T-helper 9 cell (primary cell): ENCODE results near the gene SMLR1.
"Not testable (repeated sequence)": the region's sequence is repeated elsewhere in the genome, so short reads cannot be mapped to it uniquely, and the experiment has no call there.

Experiments
- DNase-seq: peaks from one replicate; pipeline ENCODE4 v3.0.0-alpha.2; 2020
- total RNA-seq, 2 donors: gene quantifications; one replicate each; lab custom pipeline; 2026; lab: John Stamatoyannopoulos, UW

Gene SMLR1
- 0 reads per million in 2 donors for total RNA-seq

GRCh38 chr6:130827247-130828149 is at the start of gene SMLR1:
Gene SMLR1 (plus strand): TSS chr6:130827406. CDS start chr6:130827414, 8 bp downstream.
- DNase-seq: no peak

- DNase-seq: no peak
Observed at GRCh38 chr6:130778946-130779657, 48.1 kb upstream of the SMLR1 start.

- DNase-seq: no peak
Observed at GRCh38 chr6:130779658-130780033, 47.6 kb upstream of the SMLR1 start.

- DNase-seq: no peak
Observed at GRCh38 chr6:130780122-130780521, 47.1 kb upstream of the SMLR1 start.

DNA sequence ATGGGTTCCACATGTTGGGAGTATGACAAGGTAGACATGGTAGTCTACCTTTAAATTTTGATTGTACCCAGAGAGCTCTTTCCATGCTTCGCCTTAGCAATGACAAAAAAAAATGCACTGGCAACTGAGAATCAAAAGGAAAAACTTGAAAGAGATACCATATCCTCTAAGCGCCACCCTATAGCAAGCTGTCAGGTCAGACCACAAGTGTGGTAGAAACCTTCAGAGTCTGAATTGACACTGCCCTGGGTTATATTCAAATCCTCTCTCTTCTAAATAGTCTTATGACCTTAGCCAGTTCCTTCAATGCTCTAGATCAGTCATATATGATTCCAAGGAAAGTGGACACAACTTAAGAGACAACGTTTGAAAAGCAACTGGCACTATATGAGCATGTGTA is 45.6 kb upstream of the SMLR1 start:
- no peak for DNase-seq

- no peak for DNase-seq
Observed at GRCh38 chr6:130783416-130784107, 43.6 kb upstream of the SMLR1 start.

DNA sequence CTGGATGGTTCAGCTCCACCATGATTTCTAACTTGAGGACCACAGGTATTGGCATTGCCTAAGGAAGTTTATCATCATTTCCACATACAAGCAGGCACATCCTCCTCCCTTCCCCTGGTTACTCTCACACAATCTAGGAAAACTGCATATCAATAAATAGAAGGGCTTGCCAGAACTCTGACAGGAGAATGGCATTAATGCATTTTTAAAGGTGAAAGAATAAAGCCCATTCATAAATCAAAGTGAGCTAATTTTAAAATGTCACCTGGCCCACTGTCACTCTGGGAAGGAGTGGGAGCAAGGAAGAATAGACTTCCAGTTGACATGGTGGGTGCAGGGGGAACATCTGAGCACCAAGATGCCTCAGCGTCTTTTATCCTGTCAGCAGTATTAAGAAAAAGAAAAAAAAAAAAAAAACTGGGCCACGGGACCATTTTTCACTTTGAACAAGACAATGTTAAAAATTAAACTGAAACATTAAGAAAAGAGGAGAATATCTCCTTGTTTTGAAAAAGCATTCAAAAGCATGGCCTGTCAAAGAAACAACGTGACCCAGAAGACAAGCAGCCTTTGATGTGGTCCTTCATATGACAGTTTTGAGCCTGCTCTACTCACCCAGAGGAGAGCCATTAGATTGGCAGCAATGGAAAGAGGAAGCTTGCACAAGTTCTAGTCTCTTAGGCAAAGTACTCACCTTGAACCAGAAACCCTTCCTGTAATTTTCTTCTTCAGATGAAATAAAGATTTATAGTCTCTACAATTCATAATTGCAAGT is 39.3 kb upstream of the SMLR1 start:
- no peak for DNase-seq

- no peak for DNase-seq
Observed at GRCh38 chr6:130788954-130789353, 38.3 kb upstream of the SMLR1 start.

GRCh38 chr6:130794010-130794697 is 33.1 kb upstream of the SMLR1 start:
- DNase-seq: no peak

DNA sequence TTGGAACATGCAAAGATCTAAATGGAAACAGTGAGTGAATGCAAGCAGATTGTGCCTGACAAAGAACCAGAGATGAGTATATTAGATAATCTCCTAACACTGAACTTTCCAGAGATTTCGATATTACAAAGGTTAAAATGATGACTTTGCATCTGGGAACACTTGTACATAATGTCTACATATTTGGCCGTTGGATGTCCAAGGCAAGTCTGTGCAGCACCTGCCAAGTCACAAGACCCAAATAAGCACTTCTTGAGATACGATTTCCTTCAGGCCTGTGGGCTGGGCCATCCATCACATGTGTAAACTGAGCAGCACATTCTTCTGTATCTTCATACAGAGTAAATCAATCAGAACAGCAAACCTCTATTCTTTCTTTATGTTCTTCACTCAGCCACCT is 32.5 kb upstream of the SMLR1 start:
- no peak for DNase-seq

DNA sequence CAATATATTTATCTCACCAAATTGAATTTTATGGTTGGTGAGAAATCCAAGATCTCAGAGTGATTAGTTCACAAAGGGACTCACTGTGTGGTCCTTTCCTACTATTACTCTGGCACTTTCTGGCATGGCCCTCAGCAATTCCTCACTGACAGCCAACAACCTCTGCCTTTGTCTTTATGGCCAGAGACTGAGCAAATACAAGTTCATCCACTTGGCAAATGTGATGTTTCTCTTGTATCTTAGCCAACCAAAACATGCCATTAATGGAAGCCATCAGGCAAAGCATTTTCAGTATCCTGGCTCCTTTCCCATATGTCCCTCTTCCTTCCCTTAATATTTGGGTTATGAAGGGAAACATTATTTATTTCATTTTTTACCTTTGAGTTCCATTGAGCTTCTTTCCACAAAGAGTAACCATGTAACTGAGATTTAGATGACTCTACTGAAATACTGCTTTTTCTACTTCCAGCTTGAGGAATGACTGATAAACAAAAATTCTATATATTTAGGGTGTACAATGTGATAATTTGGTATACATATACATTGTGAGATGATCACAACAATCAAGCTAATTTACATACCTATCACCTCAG is 30.8 kb upstream of the SMLR1 start:
- no peak for DNase-seq

DNA sequence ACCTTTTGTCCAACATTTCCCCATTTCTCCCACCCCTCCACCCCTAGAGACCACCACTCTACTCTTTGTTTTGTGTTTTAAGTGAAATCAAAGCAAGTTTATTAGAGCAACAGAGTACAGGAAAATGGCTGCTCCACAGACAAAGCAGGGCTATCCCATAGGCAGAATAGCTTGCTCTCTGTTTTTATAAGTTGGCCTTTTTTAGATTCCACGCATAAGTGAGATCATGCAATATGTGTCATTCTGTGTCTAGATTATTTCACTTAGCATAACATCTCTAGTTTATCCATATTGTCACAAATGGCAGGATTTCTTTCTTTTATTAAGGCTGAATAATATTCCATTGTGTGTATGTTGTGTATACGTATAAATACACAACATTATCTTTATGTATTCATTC is 30.1 kb upstream of the SMLR1 start:
- no peak for DNase-seq

GRCh38 chr6:130801368-130801767 is 25.8 kb upstream of the SMLR1 start:
- DNase-seq: not testable (repeated sequence)

GRCh38 chr6:130810307-130811030 is 16.7 kb upstream of the SMLR1 start:
- DNase-seq: no peak

GRCh38 chr6:130811932-130812331 is 15.3 kb upstream of the SMLR1 start:
- no peak for DNase-seq

DNA sequence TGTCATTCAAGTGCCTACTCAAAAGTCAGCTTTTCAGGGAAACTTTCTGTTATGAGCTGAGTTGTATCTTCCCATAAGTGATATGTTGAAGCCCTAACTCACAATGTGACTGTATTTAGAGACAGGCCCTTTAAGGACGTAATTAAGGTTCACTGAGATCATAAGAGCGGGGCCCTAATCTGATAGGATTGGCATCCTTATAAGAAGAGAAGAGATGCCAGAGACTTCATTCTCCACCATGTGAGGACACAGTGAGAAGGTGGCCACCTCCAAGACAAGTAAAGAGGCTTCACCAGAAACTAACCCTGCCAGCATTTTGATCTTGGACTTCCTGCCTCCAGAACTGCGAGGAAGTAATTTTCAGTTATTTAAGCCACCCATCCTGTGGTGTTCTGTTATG is 12.7 kb upstream of the SMLR1 start:
- DNase-seq: no peak

DNA sequence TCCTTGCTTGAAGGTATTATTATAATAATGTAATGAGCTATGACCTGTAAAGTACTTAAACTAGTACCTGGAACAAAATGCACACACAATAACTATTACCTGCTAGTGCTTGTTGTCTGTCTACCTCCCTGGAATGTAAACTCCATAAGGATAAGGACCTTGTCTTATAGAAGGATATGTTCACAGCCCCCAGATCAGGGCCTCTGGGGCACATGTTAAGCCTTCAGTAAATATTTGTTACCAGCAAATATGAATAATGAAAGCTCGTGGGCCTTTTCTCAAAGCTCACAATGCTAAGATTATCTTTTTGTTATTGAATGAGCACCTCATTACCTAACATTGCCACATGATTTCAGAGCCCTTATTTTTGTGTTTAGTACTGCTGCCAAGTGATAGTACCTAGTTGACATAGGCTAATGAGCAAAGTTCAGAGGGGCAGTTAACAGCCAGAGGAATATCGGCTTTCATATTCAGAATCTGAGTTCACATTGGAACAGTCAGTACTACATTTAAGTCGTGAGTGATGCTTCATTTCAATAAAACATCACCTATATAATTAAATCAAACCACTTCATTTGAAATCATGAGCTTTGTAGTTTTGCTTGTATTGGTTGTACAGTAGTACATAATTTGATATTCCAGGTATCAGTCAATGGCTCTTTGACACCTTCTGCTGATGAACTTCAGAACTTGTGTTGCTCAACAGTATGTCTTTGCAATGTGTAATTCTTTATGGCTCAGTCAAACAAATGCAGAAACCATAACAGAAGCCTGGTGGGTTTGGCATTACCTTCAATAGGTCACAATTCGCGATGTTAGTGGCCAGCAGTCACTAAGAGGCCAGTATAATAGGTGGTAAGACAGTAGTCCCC is 11.8 kb upstream of the SMLR1 start:
- no peak for DNase-seq

DNA sequence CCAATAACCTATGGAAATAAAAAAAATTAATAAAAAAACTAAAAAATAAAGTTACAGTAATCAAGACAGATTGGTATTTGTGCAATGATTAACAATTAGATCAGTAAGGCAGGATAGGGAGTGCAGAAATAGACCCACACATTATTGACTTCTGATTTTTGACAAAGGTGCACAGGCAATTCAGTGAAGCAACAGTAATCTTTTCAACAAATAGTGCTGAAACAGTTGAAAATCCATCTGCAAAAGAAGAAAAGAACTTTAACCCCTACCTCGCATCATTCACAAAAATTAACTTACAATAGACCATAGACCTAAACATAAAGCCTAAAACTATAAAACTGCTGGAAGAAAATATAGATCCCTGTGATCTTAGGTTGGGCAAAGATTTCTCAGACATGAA is 4.5 kb upstream of the SMLR1 start:
- DNase-seq: no peak

DNA sequence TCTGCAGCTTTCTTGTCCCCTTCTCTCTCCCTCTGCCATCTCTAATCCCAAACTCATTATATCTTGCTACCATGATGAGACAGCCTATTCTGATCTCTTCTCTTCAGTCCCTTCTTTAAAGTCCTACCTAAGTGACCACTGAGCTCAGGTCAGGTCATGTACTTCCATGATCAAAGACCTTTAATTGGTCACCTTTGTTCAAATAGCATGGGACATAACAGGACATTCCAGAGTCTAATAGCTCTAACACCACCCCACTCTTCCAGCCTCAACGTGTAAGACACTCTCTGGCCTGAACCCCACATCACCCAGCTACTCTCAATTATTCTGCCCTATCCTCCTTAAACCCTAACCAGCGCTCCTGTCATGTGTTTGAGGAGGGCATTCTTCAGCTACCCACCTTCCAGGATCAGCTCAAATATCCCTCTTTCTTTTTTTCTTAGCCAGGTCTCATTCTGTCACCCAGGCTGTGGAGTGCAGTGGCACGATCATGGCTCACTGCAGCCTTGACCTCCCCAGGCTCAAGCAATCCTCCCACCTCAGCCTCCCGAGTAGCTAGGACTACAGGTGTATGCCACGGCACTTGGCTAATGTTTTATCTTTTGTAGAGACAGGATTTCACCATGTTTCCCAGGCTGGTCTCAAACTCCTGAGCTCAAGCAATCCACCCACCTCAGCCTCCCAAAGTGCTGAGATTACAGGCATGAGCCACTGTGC is 2.1 kb upstream of the SMLR1 start:
- DNase-seq: no peak
